Hippocampal formation (tissue), 2 donors: ENCODE measurements around the gene PHOSPHO1.
"Not testable (repeated sequence)": the region's sequence is repeated elsewhere in the genome, so short reads cannot be mapped to it uniquely, and the experiment has no call there.

Experiments
- DNase-seq, 2 donors: peaks; one replicate each; lab custom pipeline; 2025; lab: John Stamatoyannopoulos, UW

Gene PHOSPHO1, protein sequence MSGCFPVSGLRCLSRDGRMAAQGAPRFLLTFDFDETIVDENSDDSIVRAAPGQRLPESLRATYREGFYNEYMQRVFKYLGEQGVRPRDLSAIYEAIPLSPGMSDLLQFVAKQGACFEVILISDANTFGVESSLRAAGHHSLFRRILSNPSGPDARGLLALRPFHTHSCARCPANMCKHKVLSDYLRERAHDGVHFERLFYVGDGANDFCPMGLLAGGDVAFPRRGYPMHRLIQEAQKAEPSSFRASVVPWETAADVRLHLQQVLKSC

GRCh38 chr17:49230636-49231562 lies at the start of gene PHOSPHO1:
PHOSPHO1 (minus strand) TSS chr17:49230787; CDS start chr17:49226691, 4,096 bp downstream.
- peak; percentile 57 to 66 for DNase-seq

GRCh38 chr17:49280061-49280460 lies 49.5 kb upstream of the PHOSPHO1 start:
- DNase-seq, result no peak

GRCh38 chr17:49279263-49280015 lies 48.9 kb upstream of the PHOSPHO1 start:
- DNase-seq, result not testable (repeated sequence)

GRCh38 chr17:49278076-49278475 lies 47.5 kb upstream of the PHOSPHO1 start:
- DNase-seq, result no peak

GRCh38 chr17:49277638-49278037 lies 47.1 kb upstream of the PHOSPHO1 start:
- no peak for DNase-seq

GRCh38 chr17:49275981-49276380 lies 45.4 kb upstream of the PHOSPHO1 start:
- DNase-seq, result not testable (repeated sequence)

GRCh38 chr17:49269356-49269755 lies 38.8 kb upstream of the PHOSPHO1 start:
- no peak for DNase-seq

DNA sequence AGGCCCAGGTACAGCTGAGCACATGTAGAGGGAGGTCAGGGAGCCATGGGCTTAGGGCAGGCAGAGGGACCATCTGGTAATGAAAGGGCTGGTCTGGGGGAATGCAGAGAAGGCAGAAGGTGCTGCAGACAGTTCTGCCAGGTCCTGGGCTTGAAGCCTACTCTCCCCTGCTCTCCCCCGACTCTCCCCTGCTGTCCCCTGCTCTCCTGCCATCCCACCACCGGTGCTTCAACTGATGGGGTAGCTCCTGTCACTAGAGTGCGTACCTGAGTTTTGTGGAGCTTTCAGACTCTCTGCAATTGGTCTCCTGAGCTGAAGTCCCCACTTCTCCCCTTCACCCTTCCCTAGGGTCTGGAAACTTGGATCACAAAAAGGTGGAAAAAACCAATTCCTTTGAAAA lies 37.3 kb upstream of the PHOSPHO1 start:
- no peak for DNase-seq

DNA sequence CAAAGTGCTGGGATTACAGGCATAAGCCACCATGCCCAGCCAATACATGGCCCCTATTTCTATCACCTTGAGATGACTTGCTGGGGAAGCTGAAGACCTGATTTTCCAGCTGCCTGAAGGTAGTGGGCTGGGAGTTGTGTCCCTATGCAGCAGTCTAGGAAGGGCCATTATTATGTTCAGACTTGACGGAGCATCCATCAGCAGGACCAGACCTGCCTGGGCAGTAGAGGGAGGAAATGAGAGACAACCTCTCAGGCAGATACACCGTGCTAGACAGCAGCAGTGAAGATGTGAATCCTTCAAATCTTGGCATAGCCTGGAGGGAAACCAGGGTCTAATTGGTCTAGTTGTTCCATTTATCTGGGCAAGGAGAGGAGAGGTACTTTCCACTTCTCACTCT lies 35.6 kb upstream of the PHOSPHO1 start:
- DNase-seq, result no peak

DNA sequence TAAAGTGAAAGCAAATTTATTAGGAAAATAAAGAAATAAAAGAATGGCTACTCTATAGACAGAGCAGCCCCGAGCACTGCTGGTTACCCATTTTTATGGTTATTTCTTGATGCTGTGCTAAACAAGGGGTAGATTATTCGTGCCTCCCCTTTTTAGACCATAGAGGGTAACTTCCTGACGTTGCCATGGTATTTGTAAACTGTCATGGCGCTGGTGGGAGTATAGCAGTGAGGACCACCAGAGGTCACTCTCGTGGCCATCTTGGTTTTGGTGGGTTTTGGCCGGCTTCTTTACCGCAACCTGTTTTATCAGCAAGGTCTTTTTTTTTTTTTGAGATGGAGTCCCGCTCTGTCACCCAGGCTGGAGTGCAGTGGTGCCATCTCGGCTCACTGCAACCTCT lies 31.0 kb upstream of the PHOSPHO1 start:
- DNase-seq, result not testable (repeated sequence)

- DNase-seq, result no peak
Observed at GRCh38 chr17:49260817-49261291, 30.3 kb upstream of the PHOSPHO1 start.

GRCh38 chr17:49260011-49260816 lies 29.6 kb upstream of the PHOSPHO1 start:
- DNase-seq, result no peak

- DNase-seq, result no peak
Observed at GRCh38 chr17:49259663-49260010, 29.1 kb upstream of the PHOSPHO1 start.

- no peak for DNase-seq
Observed at GRCh38 chr17:49258394-49258793, 27.8 kb upstream of the PHOSPHO1 start.

DNA sequence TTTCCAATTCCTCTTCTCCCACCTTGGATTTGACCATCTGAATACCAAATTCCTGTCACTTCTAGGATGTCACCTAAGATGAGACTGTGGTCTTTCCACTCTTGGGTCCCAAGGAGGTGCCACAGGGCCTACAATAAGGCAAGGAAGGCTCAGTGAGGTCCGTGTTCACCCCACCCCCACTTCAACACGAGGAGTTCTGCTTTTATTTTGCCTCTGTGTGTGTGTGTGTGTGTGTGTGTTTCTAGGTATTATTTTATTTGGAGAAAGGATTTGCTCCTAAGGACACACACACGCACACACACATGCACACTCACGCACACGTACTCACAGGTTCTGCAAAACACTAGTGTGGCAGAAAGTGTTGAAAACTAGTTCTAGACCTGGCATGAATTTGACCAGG lies 24.5 kb upstream of the PHOSPHO1 start:
- no peak for DNase-seq

DNA sequence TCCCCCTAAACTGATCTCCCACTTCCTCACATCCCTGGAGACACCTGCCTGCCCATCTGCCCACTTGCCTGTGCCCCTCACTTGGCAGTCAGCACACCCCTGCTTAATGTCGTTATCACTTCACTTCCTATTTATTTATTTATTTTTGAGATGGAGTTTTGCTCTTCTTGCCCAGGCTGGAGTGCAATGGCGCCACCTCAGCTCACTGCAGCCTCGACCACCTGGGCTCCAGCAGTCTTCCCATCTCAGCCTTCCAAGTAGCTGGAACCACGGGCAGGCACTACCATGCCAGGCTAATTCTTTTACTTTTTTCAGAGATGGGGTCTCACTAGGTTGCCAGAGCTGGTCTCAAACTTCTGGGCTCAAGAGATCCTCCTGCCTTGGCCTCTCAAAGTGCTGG lies 23.5 kb upstream of the PHOSPHO1 start:
- no peak for DNase-seq

DNA sequence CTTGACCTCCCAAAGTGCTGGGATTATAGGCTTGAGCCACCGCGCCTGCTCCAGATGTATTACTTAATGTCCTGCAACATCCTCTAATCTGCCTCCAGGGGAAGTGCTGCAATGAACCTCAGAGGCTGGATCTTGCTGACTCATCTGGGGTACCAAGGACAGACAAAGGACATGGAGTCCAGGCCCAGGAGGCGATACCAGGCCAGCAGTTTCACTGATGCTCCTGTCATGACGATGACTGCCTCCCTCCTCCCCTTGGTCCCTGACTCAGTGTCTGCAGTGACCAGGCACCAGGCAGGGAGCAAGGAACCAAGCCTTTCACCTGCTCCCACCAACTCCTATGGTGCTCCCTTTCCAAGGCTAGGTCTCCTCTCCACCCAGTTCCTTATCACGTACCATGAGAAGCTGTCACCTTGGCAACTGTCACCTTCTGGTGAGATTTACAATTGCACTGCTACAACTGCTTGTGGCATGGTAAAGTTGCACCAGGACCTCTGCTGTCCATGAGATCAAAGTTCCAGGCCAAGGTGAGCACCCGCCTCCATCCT lies 21.6 kb upstream of the PHOSPHO1 start:
- no peak for DNase-seq

GRCh38 chr17:49249890-49250522 lies 19.4 kb upstream of the PHOSPHO1 start:
- DNase-seq, result no peak

DNA sequence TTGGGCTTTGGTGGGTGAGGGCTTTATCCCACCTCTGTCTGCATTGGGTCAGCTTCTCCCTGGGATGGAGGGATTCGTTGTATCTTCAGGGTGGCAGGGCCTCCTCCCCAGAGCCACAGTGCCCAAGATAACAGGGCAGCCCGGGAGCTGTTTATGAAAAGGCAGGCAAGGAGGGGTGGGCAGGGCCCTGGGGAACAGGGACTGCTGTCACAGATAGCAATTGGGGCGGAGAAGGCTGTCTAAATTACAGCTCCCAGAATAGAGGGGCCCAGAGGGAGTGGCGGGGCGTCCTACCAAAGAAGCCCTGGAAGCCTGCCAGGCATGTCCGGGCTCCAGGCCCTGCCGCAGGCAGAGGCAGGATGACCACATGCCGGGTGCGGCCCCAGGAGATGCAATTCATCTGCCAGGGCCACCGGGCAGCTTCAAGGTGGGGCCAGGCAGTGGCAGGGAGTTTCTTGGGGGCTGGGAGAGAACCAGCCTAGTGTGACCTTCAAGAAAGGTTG lies 18.8 kb upstream of the PHOSPHO1 start:
- DNase-seq, result no peak

- no peak for DNase-seq
Observed at GRCh38 chr17:49247944-49248343, 17.4 kb upstream of the PHOSPHO1 start.
